Measurements from ENCODE around the gene SULT1C4.
"Not testable (repeated sequence)": the region's sequence is repeated elsewhere in the genome, so short reads cannot be mapped to it uniquely, and the experiment has no call there.

The SULT1C4 gene

GRCh38 chr2:108377815-108378630 is at the start of gene SULT1C4:
SULT1C4 (plus strand) TSS chr2:108377954; CDS start chr2:108378338, 384 bp downstream.
- no peak for DNase-seq

GRCh38 chr2:108329771-108330170 is 48.0 kb upstream of the SULT1C4 start:
- no peak for DNase-seq

GRCh38 chr2:108330979-108331378 is 46.8 kb upstream of the SULT1C4 start:
- no peak for DNase-seq

GRCh38 chr2:108345951-108346350 is 31.8 kb upstream of the SULT1C4 start:
- no peak for DNase-seq

- DNase-seq: no peak
Measured at GRCh38 chr2:108346827-108347226, 30.9 kb upstream of the SULT1C4 start.

- DNase-seq: no peak
Measured at GRCh38 chr2:108347786-108348185, 30.0 kb upstream of the SULT1C4 start.

DNA sequence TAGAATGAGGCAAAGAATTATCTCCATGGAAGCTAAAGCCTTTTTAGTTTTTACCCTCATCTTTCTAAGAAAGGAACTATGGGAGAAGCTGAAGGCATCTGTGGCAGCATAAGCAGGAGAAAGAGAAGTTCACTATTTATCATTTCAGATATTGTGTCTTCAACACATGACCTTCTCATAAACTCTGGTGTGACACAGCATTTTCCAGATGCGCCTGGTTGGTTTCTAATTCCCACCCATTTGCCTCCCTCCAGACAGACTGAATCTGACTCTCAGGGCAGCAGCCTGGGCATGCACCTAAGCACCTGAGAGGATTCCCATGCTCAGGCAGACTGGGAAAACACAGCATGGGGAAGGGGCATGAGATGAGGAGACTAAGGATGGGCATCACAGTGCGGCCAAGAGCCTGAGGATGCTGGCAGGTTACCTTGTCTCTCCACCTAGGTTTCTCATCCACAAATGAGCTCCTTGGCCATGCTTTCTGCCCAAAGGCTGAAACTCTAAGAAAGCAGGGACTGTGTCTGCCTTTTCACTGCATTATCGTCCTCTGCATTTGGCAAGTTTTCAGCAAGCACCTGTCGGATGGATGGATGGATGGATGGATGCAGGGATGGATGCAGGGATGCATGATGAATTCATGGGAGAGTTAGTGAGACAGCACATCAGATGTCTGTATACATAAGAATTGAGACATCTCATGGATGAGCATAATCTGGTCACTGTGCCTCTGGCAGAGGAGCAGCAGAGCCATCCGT is 28.8 kb upstream of the SULT1C4 start:
- DNase-seq: no peak

- no peak for DNase-seq
Measured at GRCh38 chr2:108349571-108349928, 28.2 kb upstream of the SULT1C4 start.

DNA sequence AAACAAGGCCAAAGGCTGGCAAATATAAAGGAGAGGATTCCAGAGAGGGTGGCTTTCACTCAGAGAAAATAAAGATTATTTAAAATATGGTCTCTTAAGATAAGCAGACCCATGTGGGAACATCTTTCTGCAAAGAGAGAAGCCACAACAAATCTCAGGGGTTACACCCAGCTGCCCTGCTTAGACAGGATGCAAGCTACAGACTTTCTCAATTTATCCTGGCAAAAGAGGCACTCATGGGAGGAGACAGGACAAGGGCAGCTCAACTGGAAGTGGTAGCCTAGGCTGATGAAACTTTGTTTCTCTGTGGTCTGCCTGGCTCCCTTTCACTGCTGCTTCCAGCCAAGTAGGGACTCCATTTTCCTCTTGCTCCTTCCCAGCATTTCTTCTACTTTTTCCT is 25.9 kb upstream of the SULT1C4 start:
- no peak for DNase-seq

DNA sequence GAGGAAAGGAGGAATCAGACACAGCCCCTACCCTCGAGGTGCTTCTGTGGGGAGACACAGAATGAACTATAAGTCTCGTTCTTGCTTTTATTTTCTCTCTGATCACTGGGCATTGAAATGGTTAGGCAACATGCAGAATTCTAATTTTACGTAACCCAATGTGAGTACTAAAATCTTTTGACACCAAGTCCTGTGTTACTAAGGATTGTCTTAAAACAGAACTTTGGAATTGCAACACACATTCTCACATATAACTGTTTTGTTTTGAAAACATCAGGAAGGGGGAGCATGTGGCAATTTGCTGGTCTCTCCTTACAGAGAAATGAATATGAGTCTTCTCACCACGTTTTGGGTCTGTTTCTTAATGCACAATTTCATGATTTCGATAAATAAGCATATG is 23.6 kb upstream of the SULT1C4 start:
- DNase-seq: no peak

GRCh38 chr2:108355906-108356734 is 21.6 kb upstream of the SULT1C4 start:
- no peak for DNase-seq

DNA sequence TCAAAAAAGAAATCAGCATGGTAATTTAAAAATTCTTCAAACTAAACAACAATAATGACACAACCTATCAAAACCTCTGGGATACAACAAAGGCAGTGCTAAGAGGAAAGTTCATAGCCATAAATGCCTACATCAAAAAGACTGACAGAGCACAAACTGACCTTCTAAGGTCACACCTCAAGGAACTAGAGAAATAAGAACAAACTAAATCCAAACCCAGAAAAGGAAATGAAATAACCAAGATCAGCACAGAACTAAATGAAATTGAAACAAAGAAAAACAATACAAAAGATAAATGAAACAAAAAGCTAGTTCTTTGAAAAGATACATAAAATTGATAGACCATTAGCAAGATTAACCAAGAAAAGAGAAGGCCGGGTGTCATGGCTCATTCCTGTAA is 18.4 kb upstream of the SULT1C4 start:
- DNase-seq: not testable (repeated sequence)

GRCh38 chr2:108360776-108361468 is 16.8 kb upstream of the SULT1C4 start:
- DNase-seq: no peak

- no peak for DNase-seq
Measured at GRCh38 chr2:108363024-108363907, 14.5 kb upstream of the SULT1C4 start.

DNA sequence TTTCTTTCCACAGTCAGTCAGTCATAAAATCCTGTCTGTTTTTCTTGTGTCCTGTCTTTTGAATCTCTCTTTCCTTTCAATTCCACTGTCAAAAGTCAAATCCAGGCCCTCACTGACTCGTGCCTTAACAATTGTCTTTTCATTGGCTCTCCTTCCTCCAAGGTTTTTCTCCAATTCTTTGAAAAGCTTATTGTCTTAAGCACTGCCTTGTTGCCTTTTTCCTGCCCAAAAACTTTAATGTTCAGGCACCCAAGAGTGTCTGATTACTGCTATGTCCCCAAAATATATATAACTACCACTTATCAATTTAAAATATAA is 13.9 kb upstream of the SULT1C4 start:
- DNase-seq: no peak

- DNase-seq: no peak
Measured at GRCh38 chr2:108364676-108365297, 13.0 kb upstream of the SULT1C4 start.

DNA sequence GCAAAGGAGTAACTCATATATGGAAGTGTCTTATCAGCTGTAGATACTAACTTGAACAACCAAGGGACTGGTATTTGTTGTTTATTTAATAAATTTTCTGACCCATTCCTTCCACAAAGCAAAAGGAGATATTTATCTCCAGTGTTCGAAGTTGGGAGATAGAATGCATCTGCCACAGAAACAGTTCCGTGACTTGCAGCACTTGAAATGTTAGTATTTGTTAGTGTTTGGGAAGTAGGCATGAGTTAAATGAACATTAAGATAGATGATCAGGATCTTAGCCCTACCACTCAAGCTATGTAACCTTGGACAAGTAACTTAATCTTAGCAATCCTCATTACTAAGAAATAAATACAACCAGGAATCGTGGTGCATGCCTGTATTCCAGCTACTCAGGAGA is 12.1 kb upstream of the SULT1C4 start:
- no peak for DNase-seq

DNA sequence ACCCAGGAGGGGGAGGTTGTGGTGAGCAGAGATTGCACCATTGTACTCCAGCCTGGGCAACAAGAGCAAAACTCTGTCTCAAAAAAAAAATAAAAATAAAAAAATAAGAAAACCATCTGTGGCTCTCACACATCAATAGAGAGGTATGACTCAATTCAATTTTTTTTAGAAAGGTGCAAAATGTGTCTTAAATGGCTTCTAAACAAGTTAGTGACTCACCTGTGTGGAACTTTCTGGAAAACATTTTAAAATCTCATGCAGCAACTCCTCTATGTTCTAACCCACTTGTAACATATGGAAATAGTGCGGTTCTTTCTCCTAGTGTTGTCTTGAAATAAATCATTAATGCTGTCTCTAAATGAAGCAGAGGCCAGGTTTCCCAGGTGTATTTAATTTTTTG is 10.7 kb upstream of the SULT1C4 start:
- no peak for DNase-seq

- no peak for DNase-seq
Measured at GRCh38 chr2:108367561-108368175, 10.1 kb upstream of the SULT1C4 start.

GRCh38 chr2:108369153-108369552 is 8.6 kb upstream of the SULT1C4 start:
- DNase-seq: no peak

- DNase-seq: no peak
Measured at GRCh38 chr2:108370080-108370479, 7.7 kb upstream of the SULT1C4 start.

Measured in CD4-positive, alpha-beta T cell treated with Interferon alpha-2 for 1 hour (primary cell).